Measurements from ENCODE around the gene SLC7A1.

DNA sequence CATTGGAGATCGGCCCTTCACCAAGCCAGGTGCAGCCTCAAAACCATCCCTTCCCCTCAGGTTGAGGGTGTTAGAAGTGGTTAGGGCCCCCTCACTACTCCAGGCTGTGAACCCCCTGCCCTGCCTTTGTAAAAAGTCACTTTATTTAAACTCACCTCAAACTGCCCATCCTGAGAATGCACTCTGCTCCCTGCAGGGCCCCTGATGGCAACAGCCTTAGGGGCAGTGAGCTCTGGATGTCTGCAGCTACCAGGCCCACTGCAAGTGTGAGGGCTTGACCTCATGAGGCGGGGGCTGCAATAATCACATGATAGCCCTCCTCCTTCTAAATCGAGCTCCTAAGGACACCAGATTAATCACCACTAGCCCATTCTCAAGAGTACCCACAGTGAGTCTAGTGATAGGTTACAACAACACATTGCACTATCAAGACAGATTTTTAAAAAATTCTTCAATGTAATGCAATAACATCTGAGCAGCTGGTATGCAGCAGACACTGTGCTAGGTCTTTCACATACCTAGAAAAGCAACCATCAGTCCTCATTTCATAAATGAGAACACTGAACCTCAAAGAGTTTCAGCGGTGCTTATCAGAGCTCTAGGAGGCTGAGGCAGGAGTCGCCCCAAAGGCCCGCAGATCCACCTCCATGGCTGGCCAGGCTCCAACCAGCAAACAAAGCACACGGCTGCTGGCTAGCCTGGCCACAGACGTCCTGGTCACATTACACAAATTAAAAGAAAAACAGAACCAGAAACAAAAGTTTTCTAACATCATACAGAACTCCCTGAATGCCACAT, 26.0 kb downstream of the SLC7A1 start:
- TF ChIP-seq POLR2A (IDR thresholded peaks at IDR 0.05; ENCODE audit: low read length) = no peak
- no peak for TF ChIP-seq GATA1 (IDR thresholded peaks at IDR 0.05; ENCODE audit: low read depth, low read length)
